ENCODE data around the gene CPTP.

- TF ChIP-seq CTCF (IDR thresholded peaks at IDR 0.05; ENCODE audit: low read length) (no peak), EZH2 (optimal IDR thresholded peaks at IDR 0.05; ENCODE audit: low read depth, low read length) (no peak)
Observed at GRCh38 chr1:1359664-1360468, 35.3 kb downstream of the CPTP start.

All from MM.1S (cell line).